Measurements from ENCODE around the gene NELL2.

NELL2 gene

GRCh38 chr12:44859998-44860689 lies 16.0 kb downstream of the NELL2 start:
- Histone ChIP-seq H3K4me3 (replicated peaks; ENCODE audit: low read depth, low read length) (no peak overlapping the region), H3K36me3 (ENCODE audit: control insufficient read depth, insufficient read depth, low read length) (no peaks in the 10 kb centered on the region), H3K27me3 (replicated peaks; ENCODE audit: control insufficient read depth, insufficient read depth, low read length) (no peaks in the 10 kb centered on the region)
- no peak for TF ChIP-seq CTCF (IDR thresholded peaks at IDR 0.05; ENCODE audit: insufficient read depth, low read length, poor library complexity, severe bottlenecking)
- no peak for DNase-seq (ENCODE audit: extremely low read depth, insufficient read length)

DNA sequence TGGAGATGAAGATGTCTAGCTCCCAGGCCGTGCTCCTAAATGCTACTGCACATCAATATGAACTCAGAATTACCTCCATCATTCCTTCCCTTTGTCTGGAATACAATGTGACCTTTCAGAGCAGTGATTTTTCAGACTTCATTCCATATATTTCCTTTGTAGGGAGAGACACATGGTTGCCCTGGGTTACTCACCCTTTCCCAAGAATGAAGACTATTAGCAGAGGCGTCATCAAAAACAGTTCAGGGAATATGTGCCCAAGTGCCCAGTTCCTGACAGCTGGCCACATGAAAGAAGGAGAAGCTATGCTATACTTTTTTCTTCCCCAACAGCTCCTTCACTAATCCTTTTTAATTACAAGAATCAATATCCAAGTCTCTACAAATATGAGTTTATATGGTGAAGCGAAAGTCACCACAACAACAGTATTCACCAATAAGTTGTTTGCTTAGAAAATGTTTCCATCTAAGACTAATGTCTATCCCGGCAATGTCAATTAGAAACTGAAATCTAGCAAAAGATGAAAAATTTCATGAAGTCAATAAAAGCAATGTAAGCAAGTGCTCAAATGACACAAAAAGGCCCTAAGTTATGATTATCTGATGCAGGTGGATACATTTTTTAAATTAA lies 17.8 kb downstream of the NELL2 start:
- no peaks in the 10 kb centered on the region for H3K27me3 ChIP-seq (replicated peaks; ENCODE audit: control insufficient read depth, insufficient read depth, low read length)
- no peak for TF ChIP-seq CTCF (IDR thresholded peaks at IDR 0.05; ENCODE audit: insufficient read depth, low read length, poor library complexity, severe bottlenecking)
- H3K4me3 ChIP-seq (replicated peaks; ENCODE audit: low read depth, low read length) = no peak overlapping the region
- H3K36me3 ChIP-seq (ENCODE audit: control insufficient read depth, insufficient read depth, low read length) = no peaks in the 10 kb centered on the region
- DNase-seq (ENCODE audit: extremely low read depth, insufficient read length) = no peak

DNA sequence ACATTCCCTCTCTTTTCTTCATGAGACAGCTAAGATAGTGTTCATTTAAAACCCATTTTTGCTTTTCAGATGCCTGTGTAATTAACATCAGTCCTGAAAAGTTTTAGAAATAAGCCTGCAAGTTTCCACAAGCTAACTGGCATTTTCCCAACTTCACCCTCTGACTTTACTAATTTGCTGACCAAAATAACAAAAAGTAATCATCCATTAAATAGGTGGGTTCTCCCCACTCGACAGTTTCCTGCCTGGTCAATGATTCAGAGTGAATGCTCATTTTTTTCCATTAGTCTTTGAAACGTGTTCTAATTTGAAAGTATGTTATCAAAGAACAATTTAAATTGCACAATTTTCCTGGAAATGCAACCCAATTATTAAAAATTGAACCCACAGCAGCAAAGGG lies 23.6 kb downstream of the NELL2 start:
- no peak for DNase-seq (ENCODE audit: extremely low read depth, insufficient read length)
- no peak for TF ChIP-seq CTCF (IDR thresholded peaks at IDR 0.05; ENCODE audit: insufficient read depth, low read length, poor library complexity, severe bottlenecking)
- H3K27me3 ChIP-seq (replicated peaks; ENCODE audit: control insufficient read depth, insufficient read depth, low read length) = no peaks in the 10 kb centered on the region
- no peaks in the 10 kb centered on the region for H3K36me3 ChIP-seq (ENCODE audit: control insufficient read depth, insufficient read depth, low read length)
- H3K4me3 ChIP-seq (replicated peaks; ENCODE audit: low read depth, low read length) = no peak overlapping the region

GRCh38 chr12:44851586-44851985 lies 24.5 kb downstream of the NELL2 start:
- Histone ChIP-seq H3K4me3 (replicated peaks; ENCODE audit: low read depth, low read length) (no peak overlapping the region), H3K27me3 (replicated peaks; ENCODE audit: control insufficient read depth, insufficient read depth, low read length) (no peaks in the 10 kb centered on the region), H3K36me3 (ENCODE audit: control insufficient read depth, insufficient read depth, low read length) (no peaks in the 10 kb centered on the region)
- no peak for DNase-seq (ENCODE audit: extremely low read depth, insufficient read length)
- TF ChIP-seq CTCF (IDR thresholded peaks at IDR 0.05; ENCODE audit: insufficient read depth, low read length, poor library complexity, severe bottlenecking) = no peak

- Histone ChIP-seq H3K27me3 (replicated peaks; ENCODE audit: control insufficient read depth, insufficient read depth, low read length) (no peaks in the 10 kb centered on the region), H3K4me3 (replicated peaks; ENCODE audit: low read depth, low read length) (no peak overlapping the region), H3K36me3 (ENCODE audit: control insufficient read depth, insufficient read depth, low read length) (no peaks in the 10 kb centered on the region)
- DNase-seq (ENCODE audit: extremely low read depth, insufficient read length) = peak; percentile 29
- TF ChIP-seq CTCF (IDR thresholded peaks at IDR 0.05; ENCODE audit: insufficient read depth, low read length, poor library complexity, severe bottlenecking) = no peak
Measured at GRCh38 chr12:44848703-44849085, 27.4 kb downstream of the NELL2 start.

All from GM06990 (cell line).